Measurements from ENCODE around the gene ACTN1. TPM values are rescaled to one million over a fixed set of nuclear protein-coding genes. Genes with fewer than 3 reads are reported as not detected.
A peak's percentile ranks its signal among the peaks of the same experiment; 100 is the strongest.
"Not testable (repeated sequence)": the region's sequence is repeated elsewhere in the genome, so short reads cannot be mapped to it uniquely, and the experiment has no call there.

ACTN1 gene
- total RNA-seq, 4 donors from 2014 or later: 958 to 2,110 (median 1,439) TPM

GRCh38 chr14:68853749-68854148, 125.4 kb downstream of the ACTN1 start:
- no peaks in the 10 kb centered on the region for H3K27me3 ChIP-seq
- no peaks in the 10 kb centered on the region for H3K36me3 ChIP-seq
- no peak overlapping the region for H3K4me3 ChIP-seq
- WGBS: 100% methylated on average over 3 of the region's 6 CpGs
- H3K4me1 ChIP-seq: no peaks in the 10 kb centered on the region
- no peak overlapping the region for H3K27ac ChIP-seq (replicated peaks in 1 of 4)
- TF ChIP-seq EP300 (IDR thresholded peaks at IDR 0.05): no peak
- intact Hi-C loops (cut with DNase I): no loop called here
- peaks cover 0 to 6% (median 0%) of the 10 kb centered on the region in 4 donors for H3K9me3 ChIP-seq
- DNase-seq (ENCODE audit: extremely low spot score): peak; percentile 77

- H3K27ac ChIP-seq (replicated peaks in 1 of 4); H3K4me3 ChIP-seq; H3K36me3 ChIP-seq; H3K4me1 ChIP-seq; H3K9me3 ChIP-seq; intact Hi-C loops (cut with DNase I); H3K27me3 ChIP-seq: not testable (repeated sequence)
- peak; percentile 31 for DNase-seq (ENCODE audit: extremely low spot score)
- 88% methylated on average over 7 of the region's 7 CpGs for WGBS
Measured at GRCh38 chr14:68852493-68852892, 126.6 kb downstream of the ACTN1 start.

- Histone ChIP-seq H3K27ac (replicated peaks in 1 of 4) (no peak overlapping the region), H3K9me3 (peaks cover 0 to 6% (median 0%) of the 10 kb centered on the region in 4 donors), H3K4me1 (no peaks in the 10 kb centered on the region), H3K27me3 (no peaks in the 10 kb centered on the region), H3K36me3 (no peaks in the 10 kb centered on the region), H3K4me3 (no peak overlapping the region)
- whole genome bisulfite sequencing: 88% methylated on average over 5 of the region's 5 CpGs
- TF ChIP-seq POLR2A (IDR thresholded peaks at IDR 0.05; ENCODE audit: low read depth) (no peak), CTCF (IDR thresholded peaks at IDR 0.05) (no peak), EP300 (IDR thresholded peaks at IDR 0.05) (no peak), POLR2AphosphoS5 (IDR thresholded peaks at IDR 0.05) (no peak)
- intact Hi-C loops (cut with DNase I): no loop called here
- DNase-seq (ENCODE audit: extremely low spot score): peak; percentile 26
Measured at GRCh38 chr14:68851078-68851477, 128.0 kb downstream of the ACTN1 start.

- Histone ChIP-seq H3K9me3 (peaks cover 0 to 6% (median 0%) of the 10 kb centered on the region in 4 donors), H3K27ac (replicated peaks in 1 of 4) (no peak overlapping the region), H3K4me3 (no peak overlapping the region), H3K27me3 (no peaks in the 10 kb centered on the region), H3K36me3 (no peaks in the 10 kb centered on the region), H3K4me1 (peaks cover 0 to under 1% (median 0%) of the 10 kb centered on the region in 4 donors)
- intact Hi-C loops (cut with DNase I): no loop called here
- TF ChIP-seq EP300 (IDR thresholded peaks at IDR 0.05) (no peak), POLR2A (IDR thresholded peaks at IDR 0.05; ENCODE audit: low read depth) (no peak), POLR2AphosphoS5 (IDR thresholded peaks at IDR 0.05) (no peak), CTCF (IDR thresholded peaks at IDR 0.05) (no peak)
- 77% methylated on average over 3 of the region's 3 CpGs for WGBS
- peak; percentile 19 for DNase-seq (ENCODE audit: extremely low spot score)
Measured at GRCh38 chr14:68849416-68849815, 129.7 kb downstream of the ACTN1 start.

- Histone ChIP-seq H3K4me1 (peaks cover 4 to 11% (median 10%) of the 10 kb centered on the region in 4 donors), H3K9me3 (peaks cover 0 to 6% (median 0%) of the 10 kb centered on the region in 4 donors), H3K4me3 (no peak overlapping the region), H3K27me3 (no peaks in the 10 kb centered on the region), H3K27ac (replicated peaks in 1 of 4) (no peak overlapping the region), H3K36me3 (no peaks in the 10 kb centered on the region)
- intact Hi-C loops (cut with DNase I): no loop called here
- WGBS: 50% methylated on average over 1 of the region's 1 CpG
- no peak for TF ChIP-seq POLR2A (IDR thresholded peaks at IDR 0.05; ENCODE audit: low read depth)
- TF ChIP-seq CTCF (IDR thresholded peaks at IDR 0.05): no peak
- TF ChIP-seq EP300 (IDR thresholded peaks at IDR 0.05): no peak
- no peak for TF ChIP-seq POLR2AphosphoS5 (IDR thresholded peaks at IDR 0.05)
- DNase-seq (ENCODE audit: extremely low spot score): peak; percentile 53
Measured at GRCh38 chr14:68848253-68848652, 130.8 kb downstream of the ACTN1 start.

GRCh38 chr14:68847640-68848039, 131.5 kb downstream of the ACTN1 start:
- H3K27ac ChIP-seq (replicated peaks in 1 of 4); H3K4me3 ChIP-seq; H3K27me3 ChIP-seq; DNase-seq (ENCODE audit: extremely low spot score); intact Hi-C loops (cut with DNase I); H3K36me3 ChIP-seq; H3K9me3 ChIP-seq: not testable (repeated sequence)
- peaks cover 4 to 18% (median 16%) of the 10 kb centered on the region in 4 donors for H3K4me1 ChIP-seq
- WGBS: 77% methylated on average over 4 of the region's 4 CpGs

Measured in esophagus muscularis mucosa (tissue), 4 donors.